Right hindlimb (tissue), 1 donor: Measurements from ENCODE around the gene PHACTR1.

Source experiments
- DNase-seq: peaks from one replicate; pipeline ENCODE4 v3.0.0-alpha.2; 2018

The PHACTR1 gene

DNA sequence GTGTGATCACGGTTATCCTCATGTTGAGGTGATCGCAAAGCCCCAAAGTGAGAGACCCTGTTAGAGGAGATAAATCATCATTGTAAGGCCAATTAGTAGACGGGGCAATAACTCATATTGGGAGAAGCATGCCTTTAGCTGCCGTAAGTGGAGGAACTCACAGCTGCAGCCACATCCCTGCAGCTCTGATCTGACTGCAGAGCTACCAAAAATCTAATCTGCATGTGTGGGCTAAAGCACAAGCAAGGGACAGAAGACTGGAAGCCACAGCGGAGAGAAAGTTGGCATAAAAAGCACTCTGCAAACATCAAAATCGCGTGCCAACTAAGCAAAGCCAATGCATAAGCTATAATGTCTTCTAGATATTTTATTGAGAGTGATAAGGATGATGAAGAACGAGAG lies 532.0 kb downstream of the PHACTR1 start:
- DNase-seq = no peak

GRCh38 chr6:13248994-13249393 lies 532.4 kb downstream of the PHACTR1 start:
- no peak for DNase-seq

- no peak for DNase-seq
Measured at GRCh38 chr6:13249817-13250216, 533.2 kb downstream of the PHACTR1 start.

- no peak for DNase-seq
Measured at GRCh38 chr6:13250703-13251102, 534.1 kb downstream of the PHACTR1 start.

- DNase-seq = no peak
Measured at GRCh38 chr6:13251242-13251641, 534.7 kb downstream of the PHACTR1 start.

- peak; percentile 58 for DNase-seq
Measured at GRCh38 chr6:13252790-13253189, 536.2 kb downstream of the PHACTR1 start.

DNA sequence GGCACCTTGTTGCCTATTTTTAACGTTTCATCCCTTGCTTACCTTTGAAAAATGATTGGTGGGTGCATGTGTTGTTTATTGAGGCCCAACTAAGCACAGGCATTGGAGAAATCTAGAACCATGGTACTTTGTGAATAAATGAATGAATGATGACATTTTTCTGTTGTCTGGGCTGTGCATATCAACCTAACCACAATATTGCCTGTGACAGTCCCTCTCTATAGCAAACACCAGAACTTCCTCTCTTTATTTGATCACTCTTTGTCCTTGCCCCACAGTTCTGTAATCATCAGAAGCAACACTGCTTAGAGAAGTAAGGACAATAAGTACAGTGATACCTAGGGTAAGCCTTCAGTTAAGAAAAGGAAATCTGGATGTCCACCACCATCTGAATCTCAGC lies 536.7 kb downstream of the PHACTR1 start:
- DNase-seq = no peak

DNA sequence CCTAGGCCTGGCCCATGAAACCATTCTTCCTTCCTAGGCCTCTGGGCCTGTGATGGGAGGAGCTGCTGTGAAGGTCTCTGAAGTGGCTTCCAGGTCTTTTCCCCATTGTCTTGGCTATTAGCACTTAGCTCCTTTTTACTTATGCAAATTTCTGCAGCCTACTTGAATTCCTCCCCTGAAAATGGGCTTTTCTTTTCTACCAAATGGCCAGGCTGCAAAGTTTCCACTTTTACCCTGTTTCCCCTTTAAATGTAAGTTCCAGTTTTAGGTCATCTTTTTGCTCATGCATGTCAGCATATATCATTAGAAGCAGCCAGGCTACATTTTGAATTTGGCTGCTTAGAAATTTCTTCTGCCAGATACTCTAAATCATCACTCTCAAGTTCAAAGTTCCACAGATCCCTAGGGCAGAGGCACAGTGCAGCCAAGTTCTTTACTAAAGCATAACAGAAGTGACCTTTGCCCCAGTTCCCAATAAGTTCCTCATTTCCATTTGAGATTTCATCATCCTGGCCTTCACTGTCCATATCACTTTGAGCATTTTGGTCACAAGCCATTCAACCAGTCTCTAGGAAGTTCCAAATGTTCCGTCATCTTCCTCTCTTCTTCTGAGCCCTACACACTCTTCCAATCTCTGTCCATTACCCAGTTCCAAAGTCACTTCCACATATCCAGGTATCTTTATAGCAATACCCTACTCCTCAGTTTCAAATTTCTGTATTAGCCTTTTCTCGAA lies 539.9 kb downstream of the PHACTR1 start:
- no peak for DNase-seq

- DNase-seq = no peak
Measured at GRCh38 chr6:13259393-13259792, 542.8 kb downstream of the PHACTR1 start.

DNA sequence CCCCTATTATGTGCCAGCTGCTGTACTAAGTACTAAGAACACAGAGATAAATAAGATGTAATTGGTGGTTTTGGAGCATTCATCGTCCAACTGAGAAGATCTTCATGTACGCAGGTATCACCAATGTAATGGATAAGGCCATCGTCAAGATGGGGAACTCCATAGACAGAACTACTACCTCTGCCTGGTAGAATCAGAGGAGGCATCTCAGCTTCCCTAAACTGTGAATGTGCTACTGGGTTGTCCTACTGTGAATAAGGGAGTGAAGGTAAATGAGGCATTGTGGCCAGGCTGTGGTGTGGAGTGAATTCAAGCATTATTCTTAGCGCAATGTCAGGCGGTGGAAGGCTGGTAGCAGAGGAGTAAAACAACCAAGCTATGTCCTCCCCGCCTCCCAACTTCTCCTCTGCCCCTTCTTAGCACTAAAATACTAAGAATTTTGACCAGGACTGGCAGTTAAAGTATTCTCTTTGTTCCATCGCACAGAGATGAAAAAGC lies 543.6 kb downstream of the PHACTR1 start:
- DNase-seq = no peak

DNA sequence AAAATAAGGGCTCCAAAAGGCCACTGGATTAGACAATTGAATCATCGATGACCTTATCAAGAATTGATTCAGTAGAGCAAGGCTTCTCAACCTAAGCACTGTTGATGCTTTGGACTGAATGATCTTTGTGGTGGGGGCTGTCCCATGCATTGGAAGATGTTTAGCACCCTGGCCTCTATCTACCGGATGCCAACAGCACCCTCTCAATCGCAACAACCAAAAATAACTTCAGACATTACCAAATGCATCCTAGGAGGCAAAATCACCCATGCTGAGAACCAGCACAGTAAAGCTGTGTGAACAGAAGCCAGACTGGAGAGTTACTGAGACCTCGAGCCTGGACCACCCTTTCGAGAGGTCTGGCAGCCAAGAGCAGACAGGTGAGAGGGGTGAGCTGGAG lies 544.3 kb downstream of the PHACTR1 start:
- no peak for DNase-seq

GRCh38 chr6:13261464-13261994 lies 545.0 kb downstream of the PHACTR1 start:
- DNase-seq = no peak

- DNase-seq = no peak
Measured at GRCh38 chr6:13262302-13263230, 546.0 kb downstream of the PHACTR1 start.

DNA sequence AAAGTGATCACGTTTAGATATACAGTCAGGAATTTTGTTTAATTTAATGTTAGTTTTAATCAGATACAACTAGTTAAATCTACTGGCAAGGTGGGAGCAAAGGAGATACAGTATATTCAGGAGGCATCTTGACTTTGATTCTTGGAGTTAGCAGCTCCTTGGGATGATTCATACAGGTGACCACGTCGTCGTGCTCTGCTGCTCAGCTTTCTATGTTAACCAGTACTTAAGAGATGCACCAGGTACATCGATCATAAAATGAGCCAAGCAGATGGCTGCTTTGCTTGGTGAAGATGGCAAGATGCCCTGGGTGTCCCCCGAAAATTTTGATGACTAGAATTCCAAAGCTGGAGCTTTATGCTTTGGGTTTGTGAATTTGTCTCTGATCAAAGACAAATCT lies 547.1 kb downstream of the PHACTR1 start:
- no peak for DNase-seq

DNA sequence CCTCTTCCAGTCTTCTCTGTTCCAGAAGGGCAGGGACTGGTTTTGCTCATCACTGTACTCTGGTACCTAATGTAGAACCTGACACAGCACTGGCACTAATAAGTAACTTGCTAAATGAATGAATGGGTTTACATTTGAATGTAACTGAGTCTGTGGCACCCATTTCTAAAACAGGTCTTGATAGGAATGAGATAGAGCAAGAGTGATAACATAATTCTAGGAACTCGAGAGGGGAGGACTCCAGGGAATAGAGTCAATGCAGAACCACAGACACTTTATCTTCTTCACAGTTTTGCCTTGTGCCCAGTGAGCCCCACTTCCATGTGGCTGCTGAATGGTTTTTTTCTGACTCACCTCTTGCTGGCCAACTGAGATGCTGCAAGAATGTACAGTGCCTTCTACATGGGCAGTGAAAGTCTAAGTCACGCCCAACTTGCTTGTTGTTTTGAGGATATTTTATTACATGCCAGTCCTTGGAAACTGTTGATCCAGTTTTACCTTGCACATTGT lies 550.6 kb downstream of the PHACTR1 start:
- DNase-seq = no peak

DNA sequence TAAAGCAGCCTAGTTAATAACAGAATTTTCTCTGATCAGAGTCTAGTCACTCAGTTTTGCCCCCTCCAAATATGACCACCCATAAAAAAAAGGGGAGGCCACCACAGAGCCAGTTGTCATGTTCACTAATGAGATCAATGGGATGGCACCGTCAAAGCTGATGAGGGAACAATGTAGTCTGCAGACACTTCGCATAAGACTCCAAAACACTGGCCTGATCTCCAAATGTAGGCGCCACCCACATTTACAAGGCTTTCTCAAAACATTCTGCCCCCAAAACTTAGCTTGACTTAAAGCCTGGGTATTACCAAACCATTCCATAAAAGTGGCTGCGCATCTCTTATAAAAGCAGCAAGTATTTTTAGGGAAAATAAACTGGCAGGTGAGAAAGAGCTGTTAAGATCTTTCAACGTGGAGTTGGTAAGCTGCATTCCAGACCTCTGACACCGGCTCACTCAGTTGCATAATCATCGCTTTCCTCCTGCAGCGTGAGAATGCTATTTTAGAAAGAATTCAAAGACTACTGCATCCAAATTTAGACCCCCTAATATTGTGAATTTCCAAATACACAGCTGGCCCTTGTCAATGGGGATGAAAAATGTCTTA lies 552.4 kb downstream of the PHACTR1 start:
- DNase-seq = no peak

DNA sequence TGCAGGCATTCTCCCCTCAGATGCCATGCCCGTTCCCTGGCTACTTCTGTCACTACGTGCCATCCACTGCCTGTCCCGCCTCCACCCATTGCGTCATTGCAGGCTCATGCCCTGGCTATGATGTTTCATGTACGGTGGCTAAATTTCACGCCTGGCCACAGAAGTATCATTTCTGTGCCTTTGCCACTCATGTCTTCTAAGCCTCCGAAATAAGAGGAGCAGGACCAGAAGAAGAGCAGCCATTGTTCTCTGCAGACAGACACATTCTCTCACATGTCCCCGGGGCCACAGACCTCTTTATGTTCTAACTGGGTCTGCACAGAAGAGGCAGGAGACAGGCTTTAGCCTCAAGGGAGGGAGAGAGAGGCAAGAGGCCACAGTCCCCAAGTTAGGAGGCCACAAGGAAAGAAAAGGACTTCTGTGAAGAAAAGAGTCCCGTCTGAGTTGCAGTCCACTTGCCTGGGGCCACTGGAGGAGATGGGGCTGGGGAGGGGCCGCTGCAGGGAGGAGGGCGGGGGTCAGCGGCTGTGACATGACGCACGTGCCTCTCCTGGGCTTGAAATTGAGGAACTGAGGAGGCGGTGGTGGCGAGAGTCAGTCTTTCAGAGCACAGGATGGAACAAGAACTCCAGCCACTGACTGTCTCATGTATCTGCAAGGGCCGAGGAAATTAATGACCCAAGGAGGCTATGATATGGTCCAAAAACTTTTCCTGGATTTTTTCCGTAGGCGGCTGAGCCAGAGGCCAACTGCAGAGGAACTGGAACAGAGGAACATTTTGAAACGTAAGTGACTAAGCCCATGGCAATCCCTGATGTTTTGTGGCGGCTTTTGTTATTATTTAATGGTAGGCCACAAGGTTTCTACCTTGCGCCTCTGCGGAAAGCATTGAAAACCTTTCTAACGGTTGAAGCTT lies 555.8 kb downstream of the PHACTR1 start:
- DNase-seq = no peak

- no peak for DNase-seq
Measured at GRCh38 chr6:13273202-13273930, 556.8 kb downstream of the PHACTR1 start.

DNA sequence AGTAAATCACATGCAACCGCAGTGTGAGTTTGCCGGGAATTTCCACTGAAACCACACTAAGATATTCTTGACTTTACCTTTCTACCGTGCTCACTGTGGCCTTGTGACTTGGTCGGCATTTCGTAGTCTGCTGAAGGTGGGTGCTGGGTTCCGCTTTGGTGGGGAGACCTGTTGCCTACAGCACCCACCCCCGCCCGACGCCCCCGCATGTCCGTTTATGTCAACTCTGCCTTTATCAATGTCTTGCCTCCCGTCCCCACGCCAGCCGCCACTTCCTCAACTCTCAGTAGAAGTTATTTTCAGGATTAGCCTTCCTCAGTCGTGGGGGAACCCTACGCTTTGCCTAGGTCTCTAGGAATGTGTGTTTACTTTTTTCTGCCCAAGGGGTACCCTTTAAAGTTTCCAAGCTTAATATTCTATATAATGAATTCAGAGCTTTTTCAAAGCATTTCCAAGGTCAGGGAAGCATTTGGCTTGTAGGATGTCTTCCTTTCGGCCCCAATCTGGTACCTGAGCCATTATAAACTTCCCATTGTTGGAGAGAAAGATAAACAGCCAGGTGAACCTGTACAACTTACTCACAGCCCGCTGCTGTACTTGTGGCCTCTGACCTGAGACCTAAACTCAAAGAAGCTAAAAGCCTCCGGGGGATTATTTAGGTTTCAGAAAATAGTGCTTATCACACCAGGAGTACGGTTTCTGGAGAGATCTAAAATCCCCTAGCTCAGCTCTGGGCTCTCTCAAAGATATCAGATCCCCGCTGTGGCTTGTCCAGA lies 557.6 kb downstream of the PHACTR1 start:
- DNase-seq = no peak

DNA sequence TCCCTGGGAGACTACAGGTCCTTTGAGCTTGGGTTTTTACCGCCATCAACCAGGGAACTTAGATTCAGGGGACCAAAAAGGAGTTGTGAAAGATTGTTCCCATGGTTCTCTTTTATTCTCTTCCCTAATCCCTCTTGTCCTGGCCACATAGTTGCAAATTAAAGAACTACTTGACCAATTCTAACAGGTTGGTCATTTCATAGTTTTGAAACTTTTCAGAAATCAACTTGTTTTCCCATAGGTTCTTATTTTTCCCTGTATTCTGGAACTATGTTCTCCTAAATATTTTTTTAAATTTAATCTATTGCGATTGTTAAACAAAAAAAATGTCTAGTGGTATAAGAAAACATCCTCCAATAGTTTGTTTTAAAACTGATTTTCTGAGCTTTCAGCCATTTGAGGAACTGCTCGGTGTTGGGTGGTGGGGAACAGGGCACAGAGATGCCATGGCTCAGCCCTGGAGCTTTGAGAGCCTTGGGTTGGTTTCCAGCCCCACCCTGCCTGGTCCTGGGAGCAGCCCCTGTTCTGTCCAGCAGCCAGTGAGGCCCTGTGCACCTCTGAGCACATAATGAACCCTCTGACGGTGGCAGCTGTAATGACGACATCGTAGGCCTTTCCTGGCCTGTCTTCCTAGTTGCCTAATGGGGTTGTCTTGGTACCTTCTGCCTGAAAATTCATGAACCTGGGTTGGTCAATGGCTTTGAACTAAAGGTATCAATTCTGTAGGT lies 558.3 kb downstream of the PHACTR1 start:
- DNase-seq = no peak
